Urinary bladder (tissue), 4 donors: Measurements from ENCODE around the gene MELTF. TPM values are rescaled to one million over a fixed set of nuclear protein-coding genes. Genes with fewer than 3 reads are reported as not detected.
A peak's percentile ranks its signal among the peaks of the same experiment; 100 is the strongest.

ENCODE experiments used
- DNase-seq: peaks from one replicate; pipeline ENCODE4 v3.0.0-alpha.2; 2015; ENCODE audit errors: extremely low spot score
- H3K27ac ChIP-seq: one replicate; pipeline ENCODE4 v1.5.1; 2013; ENCODE audit warnings: low read depth, mild to moderate bottlenecking, moderate library complexity
- H3K36me3 ChIP-seq: one replicate; pipeline ENCODE4 v1.6.1; 2013; ENCODE audit warnings: mild to moderate bottlenecking, moderate library complexity; ENCODE audit not compliant: insufficient read depth
- H3K4me1 ChIP-seq: one replicate; pipeline ENCODE4 v1.6.1; 2013; ENCODE audit warnings: mild to moderate bottlenecking, moderate library complexity; ENCODE audit not compliant: insufficient read depth
- H3K4me3 ChIP-seq: one replicate; pipeline ENCODE4 v1.5.1; 2013; ENCODE audit warnings: low read depth, low read length
- WGBS: extraction: QIAGEN DNeasy Blood & Tissue Kit; methylation state at CpG from one replicate; pipeline ENCODE4 v1.1.7; 2013; 5-methylcytosine and 5-hydroxymethylcytosine counted together
- polyA plus RNA-seq: library from polyadenylated mRNA; stranded (reverse); fragments of 200-250 nt; gene quantifications from one replicate; pipeline ENCODE4 v1.2.3, GENCODE V29; 2013
- total RNA-seq: library from RNA; depleted of rRNA; stranded (reverse); fragments of >200 nt; gene quantifications from one replicate; pipeline ENCODE4 v1.2.3, GENCODE V29; 2014
- donor health status: healthy with polysubstance abuse.
- donor health status: healthy.

MELTF gene
- total and polyA plus RNA-seq, 2 donors: 4.9 to 8.4 TPM

DNA sequence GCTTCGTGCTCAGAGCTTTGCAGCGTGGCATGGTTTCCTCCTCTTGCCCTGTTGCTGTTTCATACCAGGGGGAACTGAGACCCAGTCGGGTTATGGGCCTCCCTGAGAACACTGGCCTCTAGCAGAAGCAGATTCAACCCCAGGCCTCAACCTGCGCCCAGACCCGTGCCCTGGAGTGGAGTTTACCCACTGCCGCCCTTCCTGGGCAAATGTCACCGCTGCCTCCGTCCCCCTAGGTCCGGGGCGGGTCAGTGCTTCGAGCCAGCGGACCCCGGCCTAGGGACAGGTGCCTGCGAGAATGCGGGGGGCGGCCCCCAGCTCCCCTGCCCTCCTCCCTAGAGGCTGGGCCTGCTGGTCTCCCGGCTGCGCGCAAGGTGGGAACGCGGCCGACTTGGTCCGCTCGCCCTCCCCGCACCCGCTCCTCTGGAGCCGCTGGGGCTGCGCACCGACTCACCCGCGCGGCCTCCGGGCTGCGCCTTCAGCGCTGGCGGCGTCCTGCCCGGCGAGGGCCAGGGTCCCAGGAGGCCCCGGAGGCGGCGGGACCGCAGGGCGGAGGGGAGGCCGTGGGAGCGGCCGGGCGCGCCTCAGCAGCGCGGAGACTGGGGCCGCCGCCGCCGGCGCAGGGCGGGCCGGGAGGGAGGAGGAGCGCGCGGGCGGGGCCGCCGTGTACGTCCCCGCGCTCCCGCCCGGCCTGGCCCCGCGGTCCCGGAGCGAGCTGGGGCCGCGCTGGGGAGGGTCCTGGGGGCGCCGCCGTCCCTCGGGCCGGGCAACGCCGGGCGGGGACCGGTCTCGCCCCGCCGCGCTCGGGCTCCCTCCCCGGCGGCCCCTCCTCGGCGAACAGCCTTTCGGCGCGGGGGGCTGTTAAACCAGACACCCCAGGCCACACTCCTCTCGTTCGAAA lies 61.1 kb downstream of the MELTF start, which contains the start of gene PIGZ:
Gene PIGZ (minus strand): TSS at position 601 of the 901 bp plus-strand sequence. CDS start 16,802 bp downstream, outside the sequence.
- Histone ChIP-seq H3K4me3 (peak within 1 kb of the TSS; percentile 76), H3K27ac (peak within 1 kb of the TSS; percentile 38), H3K36me3 (no peaks in the 10 kb centered on the region), H3K4me1 (no peaks in the 10 kb centered on the region)
- WGBS: 2% methylated on average over 98 of the region's 98 CpGs
- no peak for DNase-seq

DNA sequence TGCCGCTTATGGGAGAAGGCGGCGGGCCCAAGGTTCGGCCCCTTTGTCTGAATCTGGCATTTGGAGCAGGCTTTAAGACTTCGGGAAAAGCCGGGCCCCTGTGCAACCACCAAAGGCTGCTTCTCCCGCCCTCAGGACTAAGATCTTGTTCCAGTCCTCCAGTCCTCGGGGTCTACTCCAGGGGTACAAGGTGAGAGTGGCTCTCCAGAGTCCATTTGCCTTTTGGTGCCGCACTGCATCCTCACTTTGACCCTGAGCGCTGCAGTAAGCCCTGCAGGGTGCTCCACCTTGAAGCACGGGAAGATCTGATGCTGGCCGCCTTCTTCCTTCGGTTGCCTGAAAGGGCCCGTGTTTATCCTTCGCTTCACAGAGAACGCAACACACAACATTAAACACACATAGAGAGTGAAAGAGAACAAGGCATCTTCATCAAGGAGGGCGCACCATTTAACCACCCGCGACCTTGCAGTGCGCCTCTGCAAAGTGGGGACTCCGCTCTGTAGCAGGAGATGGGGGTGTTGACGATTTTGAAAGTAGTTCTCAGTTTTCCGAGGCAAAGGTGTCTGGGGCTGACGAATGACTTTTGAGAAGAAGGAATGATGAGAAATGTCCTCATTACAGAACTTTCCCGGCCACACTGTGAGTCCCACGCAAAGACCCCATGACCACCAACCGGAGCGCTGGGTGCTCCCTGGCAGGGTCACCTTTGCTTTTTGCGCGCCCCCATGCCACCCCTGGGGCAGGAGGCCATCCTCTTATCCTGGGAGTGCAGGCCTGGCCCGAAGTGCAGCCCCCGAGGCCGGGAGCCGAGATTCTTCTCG lies 62.0 kb downstream of the MELTF start:
- Histone ChIP-seq H3K36me3 (no peaks in the 10 kb centered on the region), H3K4me3 (peak overlapping the region; percentile 76), H3K27ac (no peak overlapping the region), H3K4me1 (no peaks in the 10 kb centered on the region)
- WGBS: 56% methylated on average over 35 of the region's 35 CpGs
- DNase-seq: no peak

DNA sequence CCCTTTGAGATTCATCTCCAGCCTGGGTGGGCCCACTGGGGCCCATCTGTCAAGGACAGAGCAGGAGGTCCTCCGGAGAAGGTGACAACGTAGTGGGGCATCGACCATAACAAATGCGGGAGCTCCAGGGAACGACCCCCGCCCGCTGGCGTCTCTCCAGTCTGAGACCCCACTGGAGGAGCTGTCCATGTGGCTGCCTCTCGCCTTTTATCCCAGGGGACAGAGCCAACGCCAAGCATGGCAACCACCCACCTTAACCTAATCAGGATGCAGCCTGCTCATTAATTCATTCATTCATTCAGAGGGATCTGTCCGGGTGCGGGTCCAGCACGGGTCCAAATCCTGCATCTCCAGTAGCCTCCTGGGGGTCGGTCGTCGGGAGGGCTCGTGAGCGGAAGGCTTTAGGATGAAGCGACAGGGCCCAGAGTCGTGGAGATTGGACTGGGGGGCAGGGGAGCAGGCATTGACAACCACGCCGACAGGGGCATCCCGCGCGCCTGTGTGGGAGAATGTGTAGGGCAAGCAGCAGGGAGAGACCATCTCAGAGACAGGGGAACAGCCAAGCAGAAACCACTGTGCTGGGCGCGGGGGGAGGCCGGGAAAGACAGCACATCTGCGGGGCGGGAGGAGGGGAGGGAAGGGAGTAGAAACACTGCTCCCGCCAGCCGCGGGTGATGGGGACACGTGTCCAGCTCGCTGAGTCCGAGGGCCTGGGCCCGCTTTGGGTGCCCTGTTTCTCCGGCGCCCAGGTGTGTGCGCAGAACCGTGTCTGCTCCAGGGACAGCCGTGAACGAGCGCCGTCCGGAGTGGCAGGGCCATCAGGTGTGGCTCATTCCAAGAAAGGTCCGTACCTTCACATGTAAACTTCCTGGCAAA lies 62.9 kb downstream of the MELTF start:
- WGBS: 57% methylated on average over 47 of the region's 47 CpGs
- H3K4me3 ChIP-seq: no peak overlapping the region
- no peak overlapping the region for H3K27ac ChIP-seq
- no peaks in the 10 kb centered on the region for H3K36me3 ChIP-seq
- H3K4me1 ChIP-seq: no peaks in the 10 kb centered on the region
- DNase-seq: no peak

DNA sequence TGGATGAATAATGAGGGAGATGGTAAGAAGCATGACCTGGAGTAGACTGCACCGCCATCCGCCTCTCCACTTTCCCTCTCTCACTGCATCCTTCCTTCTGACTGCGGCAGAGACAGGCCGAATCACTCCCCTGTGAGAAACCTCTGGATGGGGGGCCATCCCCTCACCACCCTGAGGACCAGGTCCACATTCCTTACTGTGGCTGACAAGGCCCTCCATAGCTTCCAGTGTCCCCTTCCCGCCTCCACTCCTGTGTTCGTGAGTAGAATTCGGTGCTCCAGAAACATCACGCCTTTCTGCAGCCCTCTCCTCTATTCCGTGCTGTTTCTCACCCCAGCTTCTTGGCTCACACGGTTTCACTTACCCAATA lies 63.8 kb downstream of the MELTF start:
- H3K27ac ChIP-seq: no peak overlapping the region

DNA sequence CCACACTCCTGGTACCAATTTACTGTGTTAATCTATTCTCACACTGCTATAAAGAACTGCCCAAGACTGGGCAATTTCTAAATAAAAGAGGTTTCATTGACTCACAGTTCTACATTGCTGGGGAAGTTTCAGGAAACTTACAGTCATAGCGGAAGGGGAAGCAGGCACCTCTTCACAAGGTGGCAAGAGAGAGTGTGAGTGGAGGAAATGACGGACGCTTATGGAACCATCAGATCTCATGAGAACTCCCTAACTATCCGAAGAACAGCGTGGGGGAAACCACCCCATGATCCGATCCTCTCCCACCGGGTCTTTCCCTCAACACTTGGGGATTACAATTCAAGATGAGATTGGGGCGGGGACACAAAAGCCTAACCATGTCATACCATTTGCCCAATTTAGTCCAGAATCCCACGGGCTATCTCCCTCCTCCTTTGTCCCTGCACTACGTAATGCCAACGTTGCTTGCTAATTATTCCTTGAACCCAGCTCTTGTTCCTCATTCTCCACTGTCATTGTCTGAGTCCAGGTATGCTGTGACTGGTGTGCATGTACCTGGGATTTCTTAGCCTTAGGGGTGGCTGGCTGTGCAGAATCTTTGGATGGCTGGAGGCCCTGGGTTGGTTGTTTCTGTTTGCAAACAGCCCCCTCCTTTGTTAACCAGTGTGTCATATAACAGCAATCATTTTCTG lies 64.4 kb downstream of the MELTF start:
- no peak overlapping the region for H3K27ac ChIP-seq
- H3K36me3 ChIP-seq: no peaks in the 10 kb centered on the region
- H3K4me1 ChIP-seq: no peaks in the 10 kb centered on the region
- 87% methylated on average over 11 of the region's 11 CpGs for WGBS
- no peak overlapping the region for H3K4me3 ChIP-seq
- DNase-seq: no peak

More for the DNA sequence above, 63.8 kb downstream of the MELTF start:
- Histone ChIP-seq H3K36me3 (no peaks in the 10 kb centered on the region), H3K4me3 (no peak overlapping the region), H3K4me1 (no peaks in the 10 kb centered on the region)
- 90% methylated on average over 10 of the region's 10 CpGs for WGBS
- no peak for DNase-seq

DNA sequence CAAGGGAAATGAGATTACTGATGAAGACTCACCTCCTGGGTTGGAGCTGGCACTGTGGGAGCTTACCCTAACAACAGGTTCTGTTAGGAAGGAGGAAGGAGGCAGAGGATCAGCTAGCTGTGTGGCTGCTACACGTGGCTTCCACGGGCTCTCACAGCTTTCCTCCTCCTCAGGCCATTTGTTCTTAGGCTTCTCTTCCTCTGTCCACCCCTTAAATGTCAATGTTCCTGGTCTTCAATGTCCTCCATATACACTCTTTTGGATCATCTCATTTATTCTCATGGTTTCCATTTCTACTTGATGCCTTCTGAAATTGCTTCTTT lies 66.0 kb downstream of the MELTF start:
- WGBS: 75% methylated on average over 2 of the region's 2 CpGs
- no peaks in the 10 kb centered on the region for H3K4me1 ChIP-seq
- no peak overlapping the region for H3K27ac ChIP-seq
- no peaks in the 10 kb centered on the region for H3K36me3 ChIP-seq
- H3K4me3 ChIP-seq: no peak overlapping the region
- no peak for DNase-seq

DNA sequence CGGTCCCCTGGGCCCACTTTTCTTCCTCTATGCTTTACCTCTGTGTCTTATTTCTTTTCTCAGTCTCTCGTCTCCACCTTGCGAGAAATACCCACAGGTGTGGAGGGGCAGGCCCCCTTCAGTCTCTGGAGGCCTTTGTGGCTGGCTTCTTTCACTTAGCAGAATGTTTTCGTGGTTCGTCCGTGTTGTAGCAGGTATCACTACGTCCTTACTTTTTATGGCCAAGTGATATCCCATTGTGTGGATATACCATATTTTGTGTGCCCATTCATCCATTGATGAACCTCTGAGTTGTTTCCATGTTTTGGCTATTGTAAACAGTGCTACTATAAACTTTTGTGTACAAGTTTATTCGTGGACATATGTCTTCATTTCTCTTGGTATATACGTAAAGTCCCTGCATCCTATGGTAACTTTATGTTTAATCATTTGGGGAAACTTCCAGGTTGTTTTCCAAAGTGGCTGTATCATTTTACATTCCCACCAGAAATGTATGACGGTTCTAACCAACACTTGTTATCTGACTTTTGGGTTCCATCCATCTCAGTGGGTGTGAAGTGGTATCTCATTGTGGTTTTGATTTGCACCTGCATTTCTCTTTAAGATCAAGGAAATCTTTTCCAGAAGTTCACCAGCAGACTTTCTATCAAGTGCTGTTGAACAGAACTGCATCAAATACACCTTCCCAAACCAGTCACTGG lies 66.5 kb downstream of the MELTF start:
- no peaks in the 10 kb centered on the region for H3K4me1 ChIP-seq
- WGBS: 83% methylated on average over 10 of the region's 10 CpGs
- no peaks in the 10 kb centered on the region for H3K36me3 ChIP-seq
- no peak overlapping the region for H3K4me3 ChIP-seq
- no peak overlapping the region for H3K27ac ChIP-seq
- DNase-seq: no peak

DNA sequence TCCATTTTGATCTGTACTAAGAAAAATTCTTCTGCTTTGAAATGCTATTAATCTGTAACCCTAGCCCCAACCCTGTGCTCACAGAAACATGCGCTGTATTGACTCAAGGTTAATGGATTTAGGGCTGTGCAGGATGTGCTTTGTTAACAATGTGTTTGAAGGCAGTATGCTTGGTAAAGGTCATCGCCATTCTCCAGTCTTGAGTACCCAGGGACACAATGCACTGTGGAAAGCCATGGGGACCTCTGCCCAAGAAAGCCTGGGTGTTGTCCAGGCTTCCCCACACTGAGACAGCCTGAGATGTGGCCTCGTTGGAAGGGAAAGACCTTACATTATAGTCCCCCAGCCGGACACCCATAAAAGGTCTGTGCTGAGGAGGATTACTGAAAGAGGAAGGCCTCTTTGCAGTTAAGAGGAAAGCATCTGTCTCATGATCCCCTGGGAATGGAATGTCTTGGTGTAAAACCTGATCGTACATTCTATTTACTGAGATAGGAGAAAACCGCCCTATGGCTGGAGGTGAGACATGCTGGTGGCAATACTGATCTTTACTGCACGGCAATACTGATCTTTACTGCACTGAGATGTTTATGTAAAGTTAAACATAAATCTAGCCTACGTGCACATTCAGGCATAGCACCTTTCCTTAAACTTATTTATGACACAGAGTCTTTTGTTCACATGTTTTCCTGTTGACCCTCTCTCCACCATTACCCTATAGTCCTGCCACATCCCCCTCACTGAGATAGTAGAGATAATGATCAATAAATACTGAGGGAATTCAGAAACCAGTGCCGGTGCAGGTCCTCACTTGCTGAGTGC lies 67.3 kb downstream of the MELTF start:
- WGBS: 48% methylated on average over 9 of the region's 9 CpGs
- H3K4me3 ChIP-seq: no peak overlapping the region
- H3K27ac ChIP-seq: no peak overlapping the region
- no peaks in the 10 kb centered on the region for H3K4me1 ChIP-seq
- no peaks in the 10 kb centered on the region for H3K36me3 ChIP-seq
- peak; percentile 50 for DNase-seq

DNA sequence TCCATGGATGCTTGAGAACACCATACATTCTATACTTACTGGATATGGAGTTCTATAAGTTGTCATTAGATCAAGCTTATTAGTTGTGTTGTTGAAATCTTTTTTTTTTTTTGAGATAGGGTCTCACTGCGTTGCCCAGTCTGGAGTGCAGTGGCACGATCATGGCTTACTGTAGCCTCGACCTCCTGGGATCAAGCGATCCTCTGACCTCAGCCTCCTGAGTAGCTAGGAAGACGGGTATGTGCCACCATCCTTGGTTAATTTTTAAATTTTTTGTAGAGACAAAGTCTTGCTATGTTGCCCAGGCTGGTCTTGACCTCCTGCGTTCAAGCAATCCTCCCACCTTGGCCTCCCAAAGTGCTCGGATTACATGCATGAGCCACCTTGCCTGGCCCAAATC lies 74.8 kb downstream of the MELTF start:
- no peak for DNase-seq
- WGBS: 89% methylated on average over 7 of the region's 7 CpGs
- H3K36me3 ChIP-seq: no peaks in the 10 kb centered on the region
- H3K4me3 ChIP-seq: no peak overlapping the region
- no peak overlapping the region for H3K27ac ChIP-seq
- H3K4me1 ChIP-seq: no peaks in the 10 kb centered on the region
